ENCODE measurements around the gene OMP. TPM values are rescaled to one million over a fixed set of nuclear protein-coding genes. Genes with fewer than 3 reads are reported as not detected.
A peak's percentile ranks its signal among the peaks of the same experiment; 100 is the strongest.

OMP gene
- total RNA-seq, 6 experiments from 2014 or later, result 1.0 to 4.2 (median 2.0) TPM; not detected in 1

- 45% methylated on average over 6 of the region's 6 CpGs for WGBS (ENCODE audit: insufficient coverage, low coverage, low lambda C conversion rate, missing lambda C conversion rate)
- Histone ChIP-seq H3K9me3 (no peaks in the 10 kb centered on the region), H3K4me1 (peaks cover 0 to 28% (median 11%) of the 10 kb centered on the region in 4 donors), H3K4me3 (no peak overlapping the region), H3K27me3 (no peaks in the 10 kb centered on the region), H3K36me3 (peaks cover 0 to 37% (median 7%) of the 10 kb centered on the region in 4 donors), H3K27ac (no peak overlapping the region)
- ATAC-seq, result no peak
- peak in 1 of 3 donors; percentile 24 for DNase-seq
- no peak for TF ChIP-seq CTCF (IDR thresholded peaks at IDR 0.05)
- intact Hi-C loops (cut with DNase I), result loop anchor here (5.0 to 10.0 kb wide), 3 partner anchors 62 to 430 kb away; no protein-coding TSS in a partner anchor
Measured at GRCh38 chr11:77125191-77125590, 22.6 kb downstream of the OMP start.

DNA sequence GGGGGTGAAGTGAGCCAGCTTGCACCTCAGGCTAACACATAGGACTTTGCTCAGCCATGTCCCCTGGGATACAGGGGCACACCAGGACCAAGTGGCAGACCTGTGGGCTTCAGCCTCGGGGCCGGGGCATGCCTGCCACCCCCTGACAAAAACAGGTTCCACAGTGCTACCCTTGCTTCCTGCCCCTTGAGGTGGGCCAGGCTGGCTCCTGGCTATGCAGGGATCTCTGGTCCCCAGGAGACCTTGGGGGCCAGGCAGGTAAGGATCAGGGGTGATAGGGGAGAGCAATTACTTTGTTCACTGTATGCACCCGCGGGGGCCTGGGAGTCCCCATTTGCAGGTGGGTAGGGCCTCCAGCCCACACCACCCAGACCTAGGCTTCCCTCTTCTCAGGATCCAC, 23.1 kb downstream of the OMP start:
- H3K36me3 ChIP-seq, result peaks cover 0 to 32% (median 7%) of the 10 kb centered on the region in 4 donors
- H3K4me3 ChIP-seq, result no peak overlapping the region
- intact Hi-C loops (cut with DNase I), result loop anchor here (5.0 to 10.0 kb wide), 3 partner anchors 62 to 429 kb away; no protein-coding TSS in a partner anchor
- H3K9me3 ChIP-seq, result no peaks in the 10 kb centered on the region
- peaks cover 0 to 33% (median 14%) of the 10 kb centered on the region in 4 donors for H3K4me1 ChIP-seq
- DNase-seq (peak in 1 of 3 donors; percentile 36), ATAC-seq (no peak)
- WGBS (ENCODE audit: insufficient coverage, low coverage, low lambda C conversion rate, missing lambda C conversion rate), result 46% methylated on average over 3 of the region's 4 CpGs
- TF ChIP-seq CTCF (IDR thresholded peaks at IDR 0.05), result no peak
- no peak for TF ChIP-seq POLR2A (IDR thresholded peaks at IDR 0.05)
- H3K27me3 ChIP-seq, result no peaks in the 10 kb centered on the region
- no peak overlapping the region for H3K27ac ChIP-seq

GRCh38 chr11:77126156-77126775, 23.6 kb downstream of the OMP start:
- Histone ChIP-seq H3K36me3 (peaks cover 0 to 26% (median 4%) of the 10 kb centered on the region in 4 donors), H3K4me1 (peaks cover 0 to 39% (median 16%) of the 10 kb centered on the region in 4 donors), H3K4me3 (no peak overlapping the region), H3K9me3 (no peaks in the 10 kb centered on the region), H3K27me3 (no peaks in the 10 kb centered on the region), H3K27ac (no peak overlapping the region)
- DNase-seq (peak in 1 of 3 donors; percentile 55), ATAC-seq (no peak)
- 48% methylated on average over 11 of the region's 17 CpGs for WGBS (ENCODE audit: insufficient coverage, low coverage, low lambda C conversion rate, missing lambda C conversion rate)
- TF ChIP-seq CTCF (IDR thresholded peaks at IDR 0.05) (no peak), POLR2A (IDR thresholded peaks at IDR 0.05) (no peak)
- intact Hi-C loops (cut with DNase I), result loop anchor here (5.0 to 10.0 kb wide), 3 partner anchors 61 to 429 kb away; no protein-coding TSS in a partner anchor

- ATAC-seq (peak in 1 of 4 donors; percentile 1), DNase-seq (no peak)
- Histone ChIP-seq H3K9me3 (no peaks in the 10 kb centered on the region), H3K36me3 (peaks cover 0 to 23% (median 4%) of the 10 kb centered on the region in 4 donors), H3K4me3 (peak overlapping the region; percentile 40 to 61 (median 60)), H3K27ac (peak overlapping the region in 1 of 3 donors; percentile 93), H3K27me3 (no peaks in the 10 kb centered on the region), H3K4me1 (peaks cover 0 to 45% (median 22%) of the 10 kb centered on the region in 4 donors)
- no peak for TF ChIP-seq POLR2A (IDR thresholded peaks at IDR 0.05)
- no peak for TF ChIP-seq CTCF (IDR thresholded peaks at IDR 0.05)
- WGBS (ENCODE audit: insufficient coverage, low coverage, low lambda C conversion rate, missing lambda C conversion rate), result 0% methylated on average over 1 of the region's 10 CpGs
- intact Hi-C loops (cut with DNase I), result loop anchor here (5.0 to 10.0 kb wide), 3 partner anchors 60 to 428 kb away; no protein-coding TSS in a partner anchor
Measured at GRCh38 chr11:77126861-77127234, 24.2 kb downstream of the OMP start.
